AG04450 (cell line): ENCODE measurements around the gene ESPL1. TPM values are rescaled to one million over a fixed set of nuclear protein-coding genes. Genes with fewer than 3 reads are reported as not detected.

ENCODE experiments used
- CTCF ChIA-PET: fragments of 300-600, 350-600 bp; formaldehyde crosslinking; extraction: SDS; loops from one replicate; lab custom pipeline; 2022; ENCODE audit warnings: antibody characterized with exemption, inconsistent platforms; lab: Charles Lee
- POLR2A ChIA-PET: fragments of 350-600 bp; formaldehyde crosslinking; extraction: SDS; loops from one replicate; lab custom pipeline; 2021; ENCODE audit warnings: antibody characterized with exemption, inconsistent platforms; lab: Yijun Ruan, JAX
- DNase-seq: peaks from one replicate; pipeline ENCODE4 v3.0.0-alpha.2; 2011; ENCODE audit warnings: low read depth, low spot score
- H3K27ac ChIP-seq: one replicate; pipeline ENCODE4 v1.5.1; 2012; ENCODE audit warnings: low read depth, low read length, control low read depth
- H3K27me3 ChIP-seq: one replicate; pipeline ENCODE4 v1.6.0; 2012; ENCODE audit warnings: low read length; ENCODE audit not compliant: control insufficient read depth, insufficient read depth
- H3K4me3 ChIP-seq: 2 replicates; pipeline ENCODE4 v1.5.1; 2011; ENCODE audit warnings: mild to moderate bottlenecking, low read depth, low read length, control low read depth
- H3K9me3 ChIP-seq: 2 replicates; pipeline ENCODE4 v1.5.1; 2012; ENCODE audit warnings: low read length; ENCODE audit not compliant: control insufficient read depth, insufficient read depth
- CTCF ChIP-seq: IDR thresholded peaks from 2 replicates; pipeline ENCODE4 v1.5.1; 2011; ENCODE audit warnings: low read depth, low read length, control low read depth, inconsistent platforms
- polyA plus RNA-seq: library from polyadenylated mRNA; depleted of rRNA; stranded (reverse); fragments of >200 nt; gene quantifications from 2 replicates; pipeline ENCODE4 v1.2.3, GENCODE V29; 2011

The ESPL1 gene
- polyA plus RNA-seq, 1 experiment, result 1.6 TPM

GRCh38 chr12:53220694-53221202 lies 47.4 kb upstream of the ESPL1 start:
- POLR2A ChIA-PET, result interaction anchor here (0.6 to 2.6 kb wide), 8 partner anchors 11 to 214 kb away, joined by 3 to 12 read pairs (median 4); partner anchors contain the start of genes AAAS, MYG1 and PFDN5
- TF ChIP-seq CTCF, result no peak

GRCh38 chr12:53221203-53222080 lies 46.7 kb upstream of the ESPL1 start:
- Histone ChIP-seq H3K27ac (peak overlapping the region; percentile 95), H3K9me3 (no peaks in the 10 kb centered on the region; the same call in 1 of the 2 replicates), H3K27me3 (no peaks in the 10 kb centered on the region), H3K4me3 (peak overlapping the region; percentile 58)
- POLR2A ChIA-PET, result interaction anchor here (0.8 to 2.6 kb wide), 4 partner anchors 46 to 123 kb away, joined by 3 to 12 read pairs (median 4); partner anchors contain the start of gene PFDN5
- CTCF ChIA-PET, result interaction anchor here (0.6 to 4.3 kb wide), 2 partner anchors 11 to 99 kb away, joined by 3 to 23 read pairs; partner anchors contain the start of gene AAAS
- DNase-seq, result no peak
- TF ChIP-seq CTCF, result peak; percentile 15; the same call in 1 of the 2 replicates

More at GRCh38 chr12:53220694-53221202, 47.4 kb upstream of the ESPL1 start:
- peak; percentile 80 for DNase-seq
- CTCF ChIA-PET, result interaction anchor here (4.3 kb wide), 1 partner anchor 100 kb away, joined by 23 read pairs; the partner anchor contains the start of gene AAAS
- Histone ChIP-seq H3K9me3 (no peaks in the 10 kb centered on the region; the same call in 1 of the 2 replicates), H3K4me3 (peak overlapping the region; percentile 80), H3K27ac (peak overlapping the region; percentile 95), H3K27me3 (no peaks in the 10 kb centered on the region)

GRCh38 chr12:53222170-53222721 lies 45.9 kb upstream of the ESPL1 start:
- TF ChIP-seq CTCF, result no peak
- no peak for DNase-seq
- H3K27ac ChIP-seq, result peak overlapping the region; percentile 21
- no peaks in the 10 kb centered on the region; the same call in 1 of the 2 replicates for H3K9me3 ChIP-seq
- peak overlapping the region; percentile 34 for H3K4me3 ChIP-seq
- POLR2A ChIA-PET, result no interaction called here
- no peaks in the 10 kb centered on the region for H3K27me3 ChIP-seq
- CTCF ChIA-PET, result no interaction called here

GRCh38 chr12:53222806-53223261 lies 45.3 kb upstream of the ESPL1 start:
- Histone ChIP-seq H3K4me3 (no peak overlapping the region), H3K27me3 (no peaks in the 10 kb centered on the region), H3K27ac (peak overlapping the region; percentile 43), H3K9me3 (no peaks in the 10 kb centered on the region; the same call in 1 of the 2 replicates)
- no peak for TF ChIP-seq CTCF
- DNase-seq, result no peak
- ChIA-PET POLR2A (no interaction called here), CTCF (interaction anchor here (0.6 to 1.5 kb wide), 3 partner anchors 33 to 176 kb away, joined by 3 to 6 read pairs (median 3); no protein-coding TSS in a partner anchor)
